HG03342 (cell line): ENCODE measurements around the gene CERS6.
"Not testable (repeated sequence)": the region's sequence is repeated elsewhere in the genome, so short reads cannot be mapped to it uniquely, and the experiment has no call there.

Source experiments
- ATAC-seq: cut with Tn5 transposase; IDR thresholded peaks from one replicate; pipeline ENCODE4 v1.9.1; 2021; ENCODE audit warnings: mild to moderate bottlenecking, moderate library complexity; ENCODE audit not compliant: unreplicated experiment

Gene CERS6

DNA sequence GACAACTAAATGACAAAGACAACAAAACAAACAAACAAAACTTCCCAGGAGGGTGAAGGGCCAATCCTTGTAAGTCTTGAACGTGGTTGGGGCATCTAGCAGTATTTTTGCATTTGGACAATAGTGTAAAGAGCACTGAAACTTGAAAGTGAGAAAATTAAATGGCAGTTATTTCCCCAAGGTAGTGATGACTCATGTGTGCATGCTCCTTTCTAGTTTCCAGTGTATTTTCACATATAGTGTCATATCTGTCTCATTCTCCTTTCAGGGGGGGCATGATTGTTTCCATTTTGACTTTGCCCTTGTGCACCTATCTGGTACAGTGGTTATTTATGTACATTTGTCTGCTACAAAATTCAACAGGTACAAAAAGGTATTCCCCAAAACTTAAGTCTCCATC lies 39.5 kb downstream of the CERS6 start:
- peak; percentile 85 for ATAC-seq

GRCh38 chr2:168496906-168497305 lies 40.8 kb downstream of the CERS6 start:
- no peak for ATAC-seq

DNA sequence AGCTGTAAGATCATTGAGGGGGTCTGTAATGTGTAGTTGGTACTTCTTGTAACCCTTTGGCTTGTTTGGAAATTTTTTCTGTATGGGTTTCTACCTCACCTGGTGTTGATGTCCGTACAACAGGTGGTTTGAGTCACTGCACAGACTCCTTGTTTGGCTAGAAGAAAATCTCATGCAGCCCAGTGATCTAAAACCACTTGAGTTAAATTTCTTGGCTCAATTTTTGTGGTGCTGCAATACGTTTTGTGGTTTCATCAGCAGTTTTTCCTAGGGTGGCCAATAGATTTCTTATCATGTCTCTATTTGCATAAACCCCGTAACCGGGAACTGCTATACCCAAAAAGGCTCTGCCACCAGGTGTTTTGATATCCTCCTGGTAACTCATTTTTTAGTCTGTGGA lies 43.4 kb downstream of the CERS6 start:
- no peak for ATAC-seq

- no peak for ATAC-seq
Observed at GRCh38 chr2:168500516-168500915, 44.4 kb downstream of the CERS6 start.

GRCh38 chr2:168501466-168502065 lies 45.5 kb downstream of the CERS6 start:
- ATAC-seq: no peak

- not testable (repeated sequence) for ATAC-seq
Observed at GRCh38 chr2:168502852-168503251, 46.8 kb downstream of the CERS6 start.

GRCh38 chr2:168503901-168504300 lies 47.8 kb downstream of the CERS6 start:
- ATAC-seq: no peak

DNA sequence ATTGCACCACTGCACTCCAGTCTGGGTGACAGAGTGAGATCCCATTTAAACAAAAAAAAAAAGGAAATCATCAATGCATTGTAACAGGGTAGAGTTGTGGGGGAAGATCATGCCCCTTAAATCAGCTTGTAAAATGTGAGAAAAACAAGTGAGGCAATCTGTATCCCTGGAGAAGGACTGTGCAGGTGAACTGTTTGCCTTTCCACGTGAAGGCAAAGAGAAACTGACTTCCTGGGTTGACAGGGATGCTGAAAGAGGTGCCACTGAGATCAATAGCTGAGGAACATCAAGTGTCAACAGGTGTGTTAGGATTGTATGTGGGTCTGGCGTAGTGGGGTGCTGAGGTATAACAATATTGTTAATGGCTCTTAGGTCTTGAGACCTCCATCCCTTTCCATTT lies 48.3 kb downstream of the CERS6 start:
- no peak for ATAC-seq

DNA sequence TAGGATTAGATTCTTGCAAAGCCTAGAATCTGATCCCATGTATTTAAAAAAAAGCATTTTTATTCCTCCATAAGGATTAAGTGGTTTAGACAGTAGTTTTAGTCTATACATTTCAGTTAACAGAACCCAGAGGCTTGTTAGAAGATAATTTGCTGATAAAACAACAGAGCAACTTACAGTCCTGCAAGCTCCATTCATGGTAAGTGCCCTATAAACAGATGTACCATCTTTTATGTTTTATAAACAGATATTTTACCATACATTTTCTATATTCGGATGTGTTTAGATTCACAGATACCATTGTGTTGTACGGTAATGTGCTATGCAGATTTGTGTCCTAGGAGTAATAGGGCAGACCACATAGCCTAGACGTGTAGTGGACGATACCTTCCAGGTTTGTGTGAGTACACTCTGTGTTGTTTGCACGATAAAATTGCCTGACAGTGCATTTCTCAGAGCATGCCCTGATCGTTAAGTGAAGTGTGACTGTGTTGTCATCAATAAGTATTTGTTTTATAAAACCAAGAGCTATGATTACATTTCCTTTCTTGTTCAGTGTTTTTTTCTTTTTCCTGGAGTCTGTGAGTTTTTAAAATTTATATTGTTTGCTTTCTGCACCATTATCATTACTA lies 54.2 kb downstream of the CERS6 start:
- no peak for ATAC-seq

- no peak for ATAC-seq
Observed at GRCh38 chr2:168514692-168515091, 58.6 kb downstream of the CERS6 start.

- ATAC-seq: no peak
Observed at GRCh38 chr2:168515502-168515901, 59.4 kb downstream of the CERS6 start.

DNA sequence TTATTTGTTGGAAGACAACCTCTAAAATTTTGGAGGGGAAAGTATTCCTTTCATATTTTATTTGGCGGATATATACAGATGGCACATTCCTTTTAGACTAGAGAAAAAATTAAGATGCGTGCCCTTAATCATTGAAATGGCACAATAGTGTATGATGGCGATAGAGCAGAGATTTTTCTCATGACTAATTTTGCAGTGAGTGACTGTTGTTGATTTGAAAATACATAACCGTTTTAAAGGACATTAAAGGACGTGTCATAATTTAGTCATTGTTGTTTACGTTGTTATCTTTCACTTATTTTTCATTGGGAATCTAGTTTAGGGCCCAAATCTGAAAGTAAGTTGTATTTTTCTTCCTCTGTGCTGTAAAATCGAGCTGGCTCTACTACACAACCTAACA lies 61.7 kb downstream of the CERS6 start:
- ATAC-seq: no peak

GRCh38 chr2:168518555-168519066 lies 62.5 kb downstream of the CERS6 start:
- peak; percentile 57 for ATAC-seq

DNA sequence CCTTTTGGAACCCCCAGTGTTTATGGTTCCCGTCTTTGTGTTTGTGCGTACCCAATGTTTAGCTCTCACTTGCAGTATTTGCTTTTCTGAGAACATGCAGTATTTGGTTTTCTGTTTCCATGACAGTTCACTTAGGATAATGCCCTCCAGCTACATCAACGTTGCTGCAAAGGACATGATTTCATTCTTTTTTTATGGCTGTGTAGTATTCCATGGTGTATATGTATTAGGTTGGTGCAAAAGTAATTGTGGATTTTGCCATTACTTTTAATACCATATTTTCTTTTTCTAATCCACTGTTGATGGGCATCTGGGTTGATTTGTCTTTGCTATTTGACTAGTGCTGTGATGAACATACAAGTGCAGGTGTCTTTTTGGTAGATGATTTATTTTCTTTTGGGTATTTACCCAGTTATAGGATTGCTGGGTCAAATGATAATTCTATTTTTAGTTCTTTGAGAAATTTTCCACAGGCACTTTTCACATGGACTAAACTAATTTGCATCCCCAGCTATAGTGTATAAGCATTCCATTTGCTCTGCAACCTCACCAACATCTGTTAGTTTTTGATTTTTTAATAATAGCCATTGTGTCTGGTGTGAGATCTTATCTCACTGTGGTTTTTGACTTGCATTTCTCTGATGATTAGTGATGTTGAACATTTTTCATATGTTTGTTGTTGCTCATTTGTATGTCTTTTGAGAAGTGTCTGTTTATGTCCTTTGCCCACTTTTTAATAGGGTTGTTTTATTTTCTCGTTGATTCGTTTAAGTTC lies 63.6 kb downstream of the CERS6 start:
- no peak for ATAC-seq

DNA sequence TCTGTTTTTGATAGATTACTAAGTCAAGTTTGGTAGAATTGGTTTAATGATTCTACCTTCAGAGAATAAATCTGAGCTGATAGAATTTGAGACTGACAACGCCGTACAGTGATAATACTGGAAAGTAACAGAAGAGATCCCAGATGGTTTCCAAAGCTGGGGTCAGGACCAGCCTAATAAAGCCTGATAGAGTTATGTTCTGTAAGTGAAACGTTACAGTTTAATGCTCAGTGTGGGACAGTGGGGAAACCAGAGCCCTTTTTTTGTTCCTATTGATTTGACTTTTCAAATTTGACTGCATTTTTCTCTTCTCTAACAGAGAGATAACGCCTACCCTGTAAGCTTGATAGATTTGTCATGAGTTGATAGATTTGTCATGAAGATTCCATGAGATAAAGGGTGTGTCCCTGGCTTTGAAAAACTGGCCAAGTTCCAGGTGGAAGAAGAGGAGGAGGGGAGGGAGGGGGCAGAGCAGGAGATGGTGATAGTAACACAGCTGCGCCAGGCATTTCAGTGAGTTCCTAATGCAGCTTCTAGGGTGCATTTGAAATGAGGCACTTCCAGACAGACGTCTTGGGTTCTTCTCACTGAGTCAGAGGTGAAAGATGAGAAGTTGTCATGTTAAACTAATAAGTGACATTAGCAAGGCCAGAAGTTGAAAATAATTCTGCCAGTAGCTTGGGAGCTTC lies 65.1 kb downstream of the CERS6 start:
- ATAC-seq: no peak

DNA sequence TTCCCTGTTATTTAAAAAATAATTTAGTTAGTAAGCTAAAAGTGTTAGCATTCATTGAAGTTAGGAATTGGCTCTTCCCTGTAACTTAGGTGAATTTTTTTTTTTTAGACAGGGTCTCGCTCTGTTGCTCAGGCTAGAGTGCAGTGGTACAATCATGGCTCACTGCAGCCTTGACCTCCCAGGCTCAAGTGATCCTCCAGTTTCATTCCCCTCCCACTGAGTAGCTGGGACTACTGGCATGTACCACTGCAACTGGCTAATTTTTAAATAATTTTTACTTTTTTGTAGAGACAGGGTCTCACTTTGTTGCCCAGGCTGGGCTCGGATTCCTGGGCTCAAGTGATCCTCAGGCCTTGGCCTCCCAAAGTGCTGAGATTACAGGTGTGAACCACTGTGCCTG lies 66.4 kb downstream of the CERS6 start:
- ATAC-seq: no peak

DNA sequence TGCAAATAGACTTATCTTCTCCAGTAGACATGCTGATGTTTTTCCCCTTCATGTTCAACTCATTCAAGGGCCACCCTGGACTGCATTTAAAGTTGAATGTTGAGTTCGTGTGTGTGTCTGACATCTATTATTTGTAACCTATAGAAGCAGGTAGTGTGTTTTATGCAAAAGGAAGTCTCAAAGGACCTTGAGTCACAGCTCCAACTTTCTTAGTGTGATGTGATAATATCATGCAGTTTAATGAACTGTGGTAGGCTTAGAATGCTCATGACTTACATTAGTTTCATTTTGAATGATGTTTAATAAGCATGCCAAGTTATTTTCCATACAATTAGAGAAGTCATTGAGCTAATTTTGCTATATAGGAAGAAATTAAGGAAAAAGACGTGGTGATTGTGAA lies 67.9 kb downstream of the CERS6 start:
- peak; percentile 34 for ATAC-seq

GRCh38 chr2:168525020-168525419 lies 68.9 kb downstream of the CERS6 start:
- no peak for ATAC-seq

DNA sequence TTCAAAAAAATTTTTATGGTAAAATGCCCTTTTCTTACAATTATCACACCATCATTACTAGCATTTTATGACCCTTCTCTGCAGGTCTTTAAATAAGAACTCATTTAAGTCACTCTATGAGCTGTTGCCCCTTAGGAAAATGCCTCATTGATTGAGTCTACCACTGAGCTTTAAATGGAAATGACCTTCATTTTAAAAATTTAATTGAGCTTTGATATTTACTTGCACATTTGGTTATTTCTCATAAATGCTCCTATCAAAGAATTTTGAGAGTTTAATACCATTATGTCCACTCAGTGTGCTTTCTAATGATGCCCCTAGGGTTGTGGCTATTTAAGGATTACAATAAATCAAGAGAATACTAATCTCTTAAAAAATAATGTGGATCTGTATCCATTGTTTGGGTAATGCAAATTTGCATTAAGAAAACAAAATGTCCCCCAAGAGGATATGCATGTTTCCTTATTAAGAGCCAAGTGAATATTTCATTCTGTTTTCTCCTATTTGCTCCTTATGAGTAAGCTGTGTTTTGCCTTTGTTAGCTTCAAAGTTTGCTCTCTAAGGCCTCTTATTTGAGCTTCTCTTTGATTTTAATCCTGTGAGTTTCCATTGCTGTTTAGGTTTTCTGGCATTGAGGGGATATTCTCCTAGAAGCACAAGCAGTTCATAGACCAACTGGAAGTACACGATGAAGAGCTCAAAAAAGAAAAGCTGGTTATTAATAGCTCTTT lies 69.8 kb downstream of the CERS6 start:
- no peak for ATAC-seq

- ATAC-seq: no peak
Observed at GRCh38 chr2:168526641-168527040, 70.6 kb downstream of the CERS6 start.

DNA sequence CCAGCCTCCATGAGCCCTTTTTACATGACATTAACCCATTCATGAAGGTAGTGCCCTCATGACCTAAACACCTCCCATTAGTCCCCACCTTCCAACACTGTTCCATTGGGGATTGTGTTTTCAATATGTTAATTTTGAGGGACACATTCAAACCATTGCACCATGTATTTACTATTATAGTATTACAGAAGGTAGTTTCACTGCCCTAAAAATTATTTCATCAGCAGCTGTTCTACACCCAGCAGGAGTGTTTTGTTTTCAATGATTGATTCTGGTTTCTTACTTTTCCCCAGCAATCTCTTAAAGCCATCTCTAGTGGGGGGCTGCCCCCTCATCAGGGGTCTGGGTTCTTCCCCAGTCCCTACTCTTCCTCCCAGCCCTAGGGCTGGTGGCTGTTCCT lies 71.9 kb downstream of the CERS6 start:
- ATAC-seq: no peak
